HL-60 (cell line): ENCODE data around the gene YIPF6.

Experiments
- DNase-seq, 2 experiments: peaks; one replicate each; pipeline ENCODE4 v3.0.0-alpha.2; 2010 to 2020; ENCODE audit warnings: low read depth in 1 of 2, low spot score in 1 of 2
- H3K27ac ChIP-seq: fragments of 250-450 bp; sonication (Bioruptor Pico); replicated peaks from 2 replicates; pipeline ENCODE4 v1.5.1; 2020; ENCODE audit warnings: mild to moderate bottlenecking, moderate library complexity
- H3K27me3 ChIP-seq: fragments of 250-450 bp; sonication (Bioruptor Pico); 2 replicates; pipeline ENCODE4 v1.5.1; 2021; ENCODE audit warnings: mild to moderate bottlenecking, moderate library complexity; ENCODE audit not compliant: insufficient read depth, poor library complexity, severe bottlenecking
- H3K4me3 ChIP-seq: replicated peaks from 2 replicates; pipeline ENCODE4 v1.5.1; 2011; ENCODE audit warnings: mild to moderate bottlenecking, control low read depth, low read length; ENCODE audit not compliant: insufficient read depth
- CTCF ChIP-seq: IDR thresholded peaks from one replicate; pipeline ENCODE4 v1.5.1; 2011; ENCODE audit warnings: low read length, control low read depth, inconsistent platforms; ENCODE audit not compliant: insufficient read depth
- GABPA ChIP-seq: IDR thresholded peaks from 2 replicates; pipeline ENCODE4 v1.6.1; 2012; ENCODE audit warnings: low read depth
- POLR2AphosphoS5 ChIP-seq: IDR thresholded peaks from 2 replicates; pipeline ENCODE4 v1.6.1; 2012; ENCODE audit warnings: low read depth
- REST ChIP-seq: IDR thresholded peaks from 2 replicates; pipeline ENCODE4 v1.6.1; 2012; ENCODE audit warnings: low read depth; ENCODE audit not compliant: insufficient replicate concordance
- SPI1 ChIP-seq: IDR thresholded peaks from 2 replicates; pipeline ENCODE4 v1.6.1; 2012; ENCODE audit warnings: low read depth, mild to moderate bottlenecking, borderline replicate concordance

Gene YIPF6

GRCh38 chrX:68461093-68461492 is 37.8 kb upstream of the YIPF6 start:
- Histone ChIP-seq H3K4me3 (no peak overlapping the region), H3K27ac (no peak overlapping the region), H3K27me3 (no peaks in the 10 kb centered on the region)
- no peak for TF ChIP-seq REST
- TF ChIP-seq CTCF, result no peak
- no peak for TF ChIP-seq SPI1
- TF ChIP-seq POLR2AphosphoS5, result no peak
- TF ChIP-seq GABPA, result no peak
- no peak for DNase-seq

- H3K27me3 ChIP-seq, result no peaks in the 10 kb centered on the region
- no peak overlapping the region for H3K4me3 ChIP-seq
- TF ChIP-seq POLR2AphosphoS5 (no peak), SPI1 (no peak), CTCF (no peak), GABPA (no peak), REST (no peak)
- no peak overlapping the region for H3K27ac ChIP-seq
- no peak for DNase-seq
These were observed 37.3 kb upstream of the YIPF6 start for GRCh38 chrX:68461576-68461975.

- H3K27me3 ChIP-seq, result no peaks in the 10 kb centered on the region
- TF ChIP-seq CTCF (no peak), REST (no peak), POLR2AphosphoS5 (no peak), GABPA (no peak), SPI1 (no peak)
- no peak for DNase-seq
- H3K4me3 ChIP-seq, result no peak overlapping the region
- no peak overlapping the region for H3K27ac ChIP-seq
These were observed 36.7 kb upstream of the YIPF6 start for GRCh38 chrX:68462197-68462596.
